ENCODE measurements around the gene FAM149B1. TPM values are rescaled to one million over a fixed set of nuclear protein-coding genes. Genes with fewer than 3 reads are reported as not detected.

The FAM149B1 gene
- total RNA-seq, 1 experiment from 2014 or later = 10.9 TPM

- Histone ChIP-seq H3K27ac (ENCODE audit: low read depth, low read length, poor library complexity, severe bottlenecking) (no peak overlapping the region), H3K4me1 (ENCODE audit: insufficient read depth, low read length, poor library complexity, severe bottlenecking) (no peaks in the 10 kb centered on the region), H3K9me3 (ENCODE audit: low read depth, low read length, poor library complexity, severe bottlenecking) (no peaks in the 10 kb centered on the region), H3K27me3 (replicated peaks; ENCODE audit: insufficient read depth, low read depth, low read length, poor library complexity) (no peaks in the 10 kb centered on the region), H3K36me3 (ENCODE audit: insufficient read depth, low read length, poor library complexity, severe bottlenecking) (no peaks in the 10 kb centered on the region), H3K4me3 (ENCODE audit: low read depth, low read length, poor library complexity, severe bottlenecking) (no peak overlapping the region)
- CTCF ChIA-PET = no interaction called here
- no peak for DNase-seq (ENCODE audit: low spot score)
- no peak for TF ChIP-seq EZH2 (IDR thresholded peaks at IDR 0.05; ENCODE audit: borderline replicate concordance, low read depth, low read length, poor library complexity, severe bottlenecking)
- TF ChIP-seq, protein P1, sequence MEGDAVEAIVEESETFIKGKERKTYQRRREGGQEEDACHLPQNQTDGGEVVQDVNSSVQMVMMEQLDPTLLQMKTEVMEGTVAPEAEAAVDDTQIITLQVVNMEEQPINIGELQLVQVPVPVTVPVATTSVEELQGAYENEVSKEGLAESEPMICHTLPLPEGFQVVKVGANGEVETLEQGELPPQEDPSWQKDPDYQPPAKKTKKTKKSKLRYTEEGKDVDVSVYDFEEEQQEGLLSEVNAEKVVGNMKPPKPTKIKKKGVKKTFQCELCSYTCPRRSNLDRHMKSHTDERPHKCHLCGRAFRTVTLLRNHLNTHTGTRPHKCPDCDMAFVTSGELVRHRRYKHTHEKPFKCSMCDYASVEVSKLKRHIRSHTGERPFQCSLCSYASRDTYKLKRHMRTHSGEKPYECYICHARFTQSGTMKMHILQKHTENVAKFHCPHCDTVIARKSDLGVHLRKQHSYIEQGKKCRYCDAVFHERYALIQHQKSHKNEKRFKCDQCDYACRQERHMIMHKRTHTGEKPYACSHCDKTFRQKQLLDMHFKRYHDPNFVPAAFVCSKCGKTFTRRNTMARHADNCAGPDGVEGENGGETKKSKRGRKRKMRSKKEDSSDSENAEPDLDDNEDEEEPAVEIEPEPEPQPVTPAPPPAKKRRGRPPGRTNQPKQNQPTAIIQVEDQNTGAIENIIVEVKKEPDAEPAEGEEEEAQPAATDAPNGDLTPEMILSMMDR (conservative IDR thresholded peaks at IDR 0.05; ENCODE audit: low read depth, low read length) = no peak
- intact Hi-C loops (cut with micrococcal nuclease; ENCODE audit: unreplicated experiment) = no loop called here
- POLR2A ChIA-PET (ENCODE audit: low non-redundant PET) = no interaction called here
- BruUV-seq (replicated peaks) = no TSS peak
Observed at GRCh38 chr10:73206385-73206784, 38.5 kb downstream of the FAM149B1 start.

GRCh38 chr10:73207883-73208282 lies 40.0 kb downstream of the FAM149B1 start:
- no TSS peak for BruUV-seq (replicated peaks)
- DNase-seq (ENCODE audit: low spot score) = no peak
- H3K4me1 ChIP-seq (ENCODE audit: insufficient read depth, low read length, poor library complexity, severe bottlenecking) = no peaks in the 10 kb centered on the region
- H3K4me3 ChIP-seq (ENCODE audit: low read depth, low read length, poor library complexity, severe bottlenecking) = no peak overlapping the region
- H3K36me3 ChIP-seq (ENCODE audit: insufficient read depth, low read length, poor library complexity, severe bottlenecking) = no peaks in the 10 kb centered on the region
- ChIA-PET CTCF (interaction anchor here (0.5 kb wide), 1 partner anchor 845 kb away, joined by 4 read pairs; no protein-coding TSS in a partner anchor), POLR2A (ENCODE audit: low non-redundant PET) (no interaction called here)
- H3K27ac ChIP-seq (ENCODE audit: low read depth, low read length, poor library complexity, severe bottlenecking) = no peak overlapping the region
- no peak for TF ChIP-seq EZH2 (IDR thresholded peaks at IDR 0.05; ENCODE audit: borderline replicate concordance, low read depth, low read length, poor library complexity, severe bottlenecking)
- TF ChIP-seq, protein P1 (conservative IDR thresholded peaks at IDR 0.05; ENCODE audit: low read depth, low read length) = no peak
- H3K27me3 ChIP-seq (replicated peaks; ENCODE audit: insufficient read depth, low read depth, low read length, poor library complexity) = no peaks in the 10 kb centered on the region
- H3K9me3 ChIP-seq (ENCODE audit: low read depth, low read length, poor library complexity, severe bottlenecking) = no peaks in the 10 kb centered on the region
- intact Hi-C loops (cut with micrococcal nuclease; ENCODE audit: unreplicated experiment) = no loop called here

GRCh38 chr10:73209705-73210104 lies 41.8 kb downstream of the FAM149B1 start:
- POLR2A ChIA-PET (ENCODE audit: low non-redundant PET) = no interaction called here
- no peak for DNase-seq (ENCODE audit: low spot score)
- H3K9me3 ChIP-seq (ENCODE audit: low read depth, low read length, poor library complexity, severe bottlenecking) = no peaks in the 10 kb centered on the region
- BruUV-seq (replicated peaks) = no TSS peak
- no peak overlapping the region for H3K27ac ChIP-seq (ENCODE audit: low read depth, low read length, poor library complexity, severe bottlenecking)
- no peaks in the 10 kb centered on the region for H3K4me1 ChIP-seq (ENCODE audit: insufficient read depth, low read length, poor library complexity, severe bottlenecking)
- CTCF ChIA-PET = no interaction called here
- H3K36me3 ChIP-seq (ENCODE audit: insufficient read depth, low read length, poor library complexity, severe bottlenecking) = no peaks in the 10 kb centered on the region
- intact Hi-C loops (cut with micrococcal nuclease; ENCODE audit: unreplicated experiment) = no loop called here
- no peak overlapping the region for H3K4me3 ChIP-seq (ENCODE audit: low read depth, low read length, poor library complexity, severe bottlenecking)
- no peaks in the 10 kb centered on the region for H3K27me3 ChIP-seq (replicated peaks; ENCODE audit: insufficient read depth, low read depth, low read length, poor library complexity)
- TF ChIP-seq, protein P1 (conservative IDR thresholded peaks at IDR 0.05; ENCODE audit: low read depth, low read length) = no peak
- TF ChIP-seq EZH2 (IDR thresholded peaks at IDR 0.05; ENCODE audit: borderline replicate concordance, low read depth, low read length, poor library complexity, severe bottlenecking) = no peak
